ENCODE results near the gene PDE10A.

GRCh38 chr6:165641672-165642156 is 21.3 kb downstream of the PDE10A start:
- no peak for TF ChIP-seq EZH2phosphoT487 (IDR thresholded peaks at IDR 0.05)
- no peak for TF ChIP-seq EZH2 (IDR thresholded peaks at IDR 0.05)
- TF ChIP-seq CTCF (IDR thresholded peaks at IDR 0.05) = no peak

Data from neural progenitor cell (in vitro differentiated cells).